Brain microvascular endothelial cell (primary cell): ENCODE data around the gene OR2G2.

ENCODE experiments used
- DNase-seq: peaks from one replicate; pipeline ENCODE4 v3.0.0-alpha.2; 2020
- H3K27ac ChIP-seq: fragments of 250-450 bp; sonication (Bioruptor Pico); 2 replicates; pipeline ENCODE4 v1.5.1; 2020; ENCODE audit warnings: mild to moderate bottlenecking, moderate library complexity
- H3K27me3 ChIP-seq: fragments of 250-450 bp; sonication (Bioruptor Pico); replicated peaks from 2 replicates; pipeline ENCODE4 v1.5.1; 2020; ENCODE audit warnings: mild to moderate bottlenecking
- H3K36me3 ChIP-seq: fragments of 250-450 bp; sonication (Bioruptor Pico); replicated peaks from 2 replicates; pipeline ENCODE4 v1.5.1; 2020; ENCODE audit warnings: mild to moderate bottlenecking
- H3K4me3 ChIP-seq: 2 replicates; pipeline ENCODE4 v1.5.1; 2011; ENCODE audit warnings: low read depth, mild to moderate bottlenecking, control low read depth, low read length, moderate library complexity
- in situ Hi-C: cut with HindIII; loops from 2 replicates; pipeline ENCODE4 v1.10.0; 2017; ENCODE audit warnings: low sequenced_read_pairs, low pct_ligation_motif_present
- TF ChIP-seq, protein P1 (sequence below): IDR thresholded peaks from 2 replicates; pipeline ENCODE4 v1.5.1; 2011; ENCODE audit warnings: low read depth, mild to moderate bottlenecking, moderate library complexity, low read length, control low read depth, inconsistent platforms; ENCODE audit errors: missing control alignments

Gene OR2G2, protein sequence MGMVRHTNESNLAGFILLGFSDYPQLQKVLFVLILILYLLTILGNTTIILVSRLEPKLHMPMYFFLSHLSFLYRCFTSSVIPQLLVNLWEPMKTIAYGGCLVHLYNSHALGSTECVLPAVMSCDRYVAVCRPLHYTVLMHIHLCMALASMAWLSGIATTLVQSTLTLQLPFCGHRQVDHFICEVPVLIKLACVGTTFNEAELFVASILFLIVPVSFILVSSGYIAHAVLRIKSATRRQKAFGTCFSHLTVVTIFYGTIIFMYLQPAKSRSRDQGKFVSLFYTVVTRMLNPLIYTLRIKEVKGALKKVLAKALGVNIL

DNA sequence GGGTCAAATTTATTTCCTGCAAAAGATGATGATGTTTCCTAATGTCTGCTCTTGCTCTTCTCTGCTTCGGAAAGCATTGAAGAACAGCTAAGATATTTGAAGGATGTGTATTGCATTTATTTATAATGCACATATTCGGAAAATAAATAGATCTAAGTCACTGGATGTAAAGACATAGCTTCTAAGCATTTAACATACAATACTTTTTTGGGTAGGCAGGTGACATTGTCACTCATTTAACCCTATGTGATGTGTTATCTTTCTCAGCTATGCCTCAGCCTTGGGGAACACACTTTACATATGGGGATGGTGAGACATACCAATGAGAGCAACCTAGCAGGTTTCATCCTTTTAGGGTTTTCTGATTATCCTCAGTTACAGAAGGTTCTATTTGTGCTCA is at the start of gene OR2G2:
Gene OR2G2, plus strand, starts transcription at position 301 of the 400 bp plus-strand sequence. Its CDS starts 0 bp downstream, at position 301.
- no peaks in the 10 kb centered on the region for H3K36me3 ChIP-seq
- in situ Hi-C loops, result no loop called here
- H3K27me3 ChIP-seq, result no peaks in the 10 kb centered on the region
- H3K27ac ChIP-seq, result no peak within 1 kb of the TSS
- TF ChIP-seq, protein P1, sequence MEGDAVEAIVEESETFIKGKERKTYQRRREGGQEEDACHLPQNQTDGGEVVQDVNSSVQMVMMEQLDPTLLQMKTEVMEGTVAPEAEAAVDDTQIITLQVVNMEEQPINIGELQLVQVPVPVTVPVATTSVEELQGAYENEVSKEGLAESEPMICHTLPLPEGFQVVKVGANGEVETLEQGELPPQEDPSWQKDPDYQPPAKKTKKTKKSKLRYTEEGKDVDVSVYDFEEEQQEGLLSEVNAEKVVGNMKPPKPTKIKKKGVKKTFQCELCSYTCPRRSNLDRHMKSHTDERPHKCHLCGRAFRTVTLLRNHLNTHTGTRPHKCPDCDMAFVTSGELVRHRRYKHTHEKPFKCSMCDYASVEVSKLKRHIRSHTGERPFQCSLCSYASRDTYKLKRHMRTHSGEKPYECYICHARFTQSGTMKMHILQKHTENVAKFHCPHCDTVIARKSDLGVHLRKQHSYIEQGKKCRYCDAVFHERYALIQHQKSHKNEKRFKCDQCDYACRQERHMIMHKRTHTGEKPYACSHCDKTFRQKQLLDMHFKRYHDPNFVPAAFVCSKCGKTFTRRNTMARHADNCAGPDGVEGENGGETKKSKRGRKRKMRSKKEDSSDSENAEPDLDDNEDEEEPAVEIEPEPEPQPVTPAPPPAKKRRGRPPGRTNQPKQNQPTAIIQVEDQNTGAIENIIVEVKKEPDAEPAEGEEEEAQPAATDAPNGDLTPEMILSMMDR, result no peak
- DNase-seq, result no peak
- no peak within 1 kb of the TSS for H3K4me3 ChIP-seq

DNA sequence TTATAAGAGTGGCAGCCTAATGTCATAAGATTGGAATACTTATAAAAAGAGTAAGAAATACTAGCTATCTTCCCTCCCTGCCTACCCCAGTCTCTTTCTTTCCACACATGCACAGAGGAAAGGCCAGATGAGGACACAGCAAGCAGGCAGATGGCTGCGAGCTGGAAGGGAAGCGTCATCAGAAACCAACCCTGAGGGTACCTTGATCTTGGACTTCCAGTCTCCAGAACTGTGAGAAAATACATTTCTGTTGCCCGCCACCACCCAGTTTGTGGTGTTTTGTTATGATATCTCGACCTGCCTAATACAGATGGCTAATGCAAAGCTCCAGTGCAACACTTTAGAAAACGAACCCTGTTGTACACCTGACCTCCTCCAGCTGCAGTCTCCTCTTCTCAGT is 49.6 kb upstream of the OR2G2 start:
- Histone ChIP-seq H3K27me3 (no peaks in the 10 kb centered on the region), H3K4me3 (no peak overlapping the region), H3K27ac (no peak overlapping the region), H3K36me3 (no peaks in the 10 kb centered on the region)
- DNase-seq, result no peak
- TF ChIP-seq, protein P1, result no peak
- in situ Hi-C loops, result no loop called here

DNA sequence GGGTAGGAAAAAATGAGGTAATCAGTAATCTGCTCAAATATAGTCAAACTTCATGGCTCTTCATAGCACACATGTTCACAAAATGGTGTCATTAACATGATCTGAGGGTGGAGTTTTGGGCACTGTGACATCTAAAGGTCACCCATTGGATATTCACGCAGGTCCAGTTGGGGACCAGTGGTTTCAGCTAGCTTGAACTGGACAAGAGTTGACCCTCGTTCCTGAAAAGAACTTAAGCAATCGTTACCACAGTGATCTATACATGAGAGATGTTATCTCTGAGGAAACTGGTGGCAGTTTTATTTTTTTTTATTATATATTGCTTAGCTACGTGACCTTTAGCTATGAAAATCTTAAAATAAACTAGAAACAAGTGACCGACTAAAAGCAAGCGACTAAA is 48.9 kb upstream of the OR2G2 start:
- H3K4me3 ChIP-seq, result no peak overlapping the region
- H3K27ac ChIP-seq, result no peak overlapping the region
- in situ Hi-C loops, result no loop called here
- TF ChIP-seq, protein P1, result no peak
- no peak for DNase-seq
- H3K36me3 ChIP-seq, result no peaks in the 10 kb centered on the region
- H3K27me3 ChIP-seq, result no peaks in the 10 kb centered on the region

DNA sequence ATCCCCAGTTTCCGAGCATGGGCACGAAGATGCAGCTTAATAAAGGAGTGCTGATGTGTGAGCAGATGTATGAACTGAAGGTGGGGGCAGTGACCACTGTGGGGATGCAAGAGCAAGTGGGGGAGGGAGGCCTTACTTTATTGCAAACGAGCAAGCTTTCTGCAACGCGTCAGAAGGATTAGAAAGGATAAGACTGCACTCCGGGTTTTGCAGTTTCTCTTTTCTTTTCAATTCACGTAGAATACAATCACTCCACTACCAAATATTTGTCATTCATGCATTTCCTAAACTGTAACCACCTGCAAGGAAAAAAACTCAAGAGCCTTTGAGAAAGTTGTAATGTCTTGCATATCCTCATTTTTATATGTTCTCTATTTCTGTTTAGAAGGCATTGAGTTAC is 47.6 kb upstream of the OR2G2 start:
- Histone ChIP-seq H3K36me3 (no peaks in the 10 kb centered on the region), H3K4me3 (no peak overlapping the region), H3K27me3 (no peaks in the 10 kb centered on the region), H3K27ac (no peak overlapping the region)
- TF ChIP-seq, protein P1, result no peak
- in situ Hi-C loops, result no loop called here
- DNase-seq, result no peak

DNA sequence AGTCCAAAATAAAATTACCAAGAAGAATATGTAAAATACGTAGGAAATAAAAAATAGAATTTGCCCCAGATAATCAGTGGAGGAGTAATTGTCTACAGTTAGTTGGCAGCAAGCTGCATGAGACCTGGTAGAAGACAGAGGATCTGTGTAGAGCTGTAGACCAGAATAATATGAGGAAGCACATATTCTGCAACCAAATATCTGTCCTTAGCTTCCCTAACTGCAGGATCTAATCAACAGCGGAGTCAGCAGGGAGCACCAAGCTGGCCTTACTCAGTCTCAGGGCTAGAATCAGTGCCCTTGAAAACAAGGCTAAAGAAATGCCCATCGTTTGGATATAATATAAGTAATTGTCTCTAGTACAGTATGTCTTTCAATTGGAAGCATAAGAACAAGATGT is 45.3 kb upstream of the OR2G2 start:
- H3K36me3 ChIP-seq, result no peaks in the 10 kb centered on the region
- no peaks in the 10 kb centered on the region for H3K27me3 ChIP-seq
- DNase-seq, result no peak
- TF ChIP-seq, protein P1, result no peak
- H3K27ac ChIP-seq, result no peak overlapping the region
- no peak overlapping the region for H3K4me3 ChIP-seq
- in situ Hi-C loops, result no loop called here

DNA sequence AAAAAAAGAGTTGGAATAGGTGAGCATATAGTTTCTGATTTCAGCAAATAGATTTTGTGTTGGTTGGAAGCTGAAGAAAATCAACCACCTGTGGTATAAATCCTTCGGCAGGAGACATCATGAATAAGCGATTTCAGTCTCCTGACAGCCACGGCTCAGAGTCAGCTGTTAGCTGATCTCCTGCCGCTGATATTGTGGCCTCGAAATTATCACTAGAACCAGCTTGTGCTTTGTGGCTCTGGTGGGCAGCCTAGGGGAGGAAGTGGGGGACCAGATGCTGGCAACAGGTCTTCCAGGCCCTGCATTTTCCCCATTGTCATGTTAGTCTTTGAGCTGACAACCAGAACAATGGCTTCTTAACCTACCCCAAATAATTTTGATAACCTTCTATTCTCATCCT is 40.1 kb upstream of the OR2G2 start:
- Histone ChIP-seq H3K4me3 (no peak overlapping the region), H3K27ac (no peak overlapping the region), H3K27me3 (no peaks in the 10 kb centered on the region), H3K36me3 (no peaks in the 10 kb centered on the region)
- TF ChIP-seq, protein P1, result no peak
- no peak for DNase-seq
- in situ Hi-C loops, result no loop called here
